K562 (cell line): ENCODE data around the gene C19orf85. TPM values are rescaled to one million over a fixed set of nuclear protein-coding genes. Genes with fewer than 3 reads are reported as not detected.

Experiments
- ARID2 ChIP-seq: fragments of 450-650 bp; IDR thresholded peaks from 2 replicates; pipeline ENCODE4 v1.6.1; 2017; ENCODE audit warnings: antibody characterized with exemption, mild to moderate bottlenecking
- ATF1 ChIP-seq, 2 experiments: fragments of 450-650 bp in 1 of 2; IDR thresholded peaks; 2 replicates each; pipeline ENCODE4 v1.6.1; 2016; ENCODE audit warnings: missing compliant biosample characterization in 1 of 2, missing genetic modification characterization in 1 of 2
- BRD9 ChIP-seq: fragments of 450-650 bp; IDR thresholded peaks from 2 replicates; pipeline ENCODE4 v1.6.1; 2018; ENCODE audit warnings: low read depth; ENCODE audit not compliant: partially characterized antibody
- CBFB ChIP-seq: sonication (generic); formaldehyde crosslinking; IDR thresholded peaks from 2 replicates; pipeline ENCODE4 v1.4.0; 2020; ENCODE audit warnings: mild to moderate bottlenecking, missing genetic modification reagents
- CCNT2 ChIP-seq: IDR thresholded peaks from 2 replicates; pipeline ENCODE4 v1.6.1; 2011; ENCODE audit warnings: borderline replicate concordance, low read depth, mild to moderate bottlenecking, moderate library complexity, mixed read lengths, low read length; ENCODE audit not compliant: insufficient read length; ENCODE audit errors: extremely low read depth
- FOXA3 ChIP-seq, 2 experiments: fragments of 450-650 bp in 1 of 2; sonication (generic) in 1 of 2; formaldehyde crosslinking; IDR thresholded peaks in 1 of 2; conservative IDR thresholded peaks in 1 of 2; 2 replicates each; pipeline versions ENCODE4 v1.4.0 to v1.8.0; 2020 to 2022; ENCODE audit warnings: mild to moderate bottlenecking in 2 of 2, missing genetic modification reagents in 1 of 2
- FOXO4 ChIP-seq: fragments of 450-650 bp; formaldehyde crosslinking; IDR thresholded peaks from 2 replicates; pipeline ENCODE4 v1.4.0; 2020; ENCODE audit warnings: mild to moderate bottlenecking, moderate library complexity
- GATA2 ChIP-seq: sonication (generic); formaldehyde crosslinking; IDR thresholded peaks from 2 replicates; pipeline ENCODE4 v1.4.0; 2020; ENCODE audit warnings: mild to moderate bottlenecking, missing genetic modification reagents
- GATAD2B ChIP-seq: fragments of 450-650 bp; IDR thresholded peaks from 2 replicates; pipeline ENCODE4 v1.6.1; 2017; ENCODE audit warnings: mild to moderate bottlenecking, borderline replicate concordance
- GTF2E2 ChIP-seq: fragments of 200-800 bp; sonication (Bioruptor generic); IDR thresholded peaks from 2 replicates; pipeline ENCODE4 v1.6.1; 2016; ENCODE audit warnings: missing genetic modification characterization, missing compliant biosample characterization
- HCFC1 ChIP-seq: IDR thresholded peaks from 2 replicates; pipeline ENCODE4 v1.6.1; 2012; ENCODE audit warnings: low read depth, low read length, improper control_type of control experiment
- HNRNPH1 ChIP-seq: fragments of 200-400 bp; formaldehyde crosslinking; optimal IDR thresholded peaks from 2 replicates; pipeline ENCODE3; 2017; ENCODE audit warnings: low read depth, mild to moderate bottlenecking, low read length, moderate library complexity
- IRF9 ChIP-seq: fragments of 450-650 bp; IDR thresholded peaks from 2 replicates; pipeline ENCODE4 v1.6.1; 2016; ENCODE audit warnings: missing biosample characterization, missing genetic modification characterization
- KAT7 ChIP-seq: sonication (generic); formaldehyde crosslinking; IDR thresholded peaks from 2 replicates; pipeline ENCODE4 v1.8.0; 2022; ENCODE audit warnings: missing genetic modification reagents, mild to moderate bottlenecking, borderline replicate concordance
- KDM2B ChIP-seq: fragments of 250-450 bp; sonication (Bioruptor Pico); IDR thresholded peaks from 2 replicates; pipeline ENCODE4 v1.8.0; 2021; ENCODE audit warnings: mild to moderate bottlenecking, moderate library complexity
- MAX ChIP-seq: sonication (generic); formaldehyde crosslinking; IDR thresholded peaks from 2 replicates; pipeline ENCODE4 v1.9.0; 2022; ENCODE audit warnings: mild to moderate bottlenecking, missing genetic modification reagents
- MXI1 ChIP-seq: IDR thresholded peaks from 2 replicates; pipeline ENCODE4 v1.6.1; 2011; ENCODE audit warnings: low read depth, mild to moderate bottlenecking, improper control_type of control experiment, low read length
- NCOA6 ChIP-seq: fragments of 450-650 bp; IDR thresholded peaks from 2 replicates; pipeline ENCODE4 v1.6.1; 2017; ENCODE audit warnings: mild to moderate bottlenecking
- PHF20 ChIP-seq: fragments of 450-650 bp; IDR thresholded peaks from 2 replicates; pipeline ENCODE4 v1.6.1; 2018; ENCODE audit not compliant: partially characterized antibody
- PHF21A ChIP-seq: fragments of 450-650 bp; IDR thresholded peaks from 2 replicates; pipeline ENCODE4 v1.6.1; 2017; ENCODE audit warnings: low read depth, borderline replicate concordance
- RBM17 ChIP-seq: fragments of 200-400 bp; formaldehyde crosslinking; IDR thresholded peaks from 2 replicates; pipeline ENCODE4 v1.6.1; 2017; ENCODE audit warnings: low read depth, mild to moderate bottlenecking, low read length, borderline replicate concordance
- SIRT6 ChIP-seq: IDR thresholded peaks from one replicate; pipeline ENCODE4 v1.6.1; 2012; ENCODE audit warnings: low read depth, mild to moderate bottlenecking, control low read depth, inconsistent platforms, low read length, moderate library complexity
- SIX5 ChIP-seq, 2 experiments: IDR thresholded peaks; 2 replicates each; pipeline ENCODE4 v1.6.1; 2011; ENCODE audit warnings: low read length in 2 of 2, borderline replicate concordance in 1 of 2, low read depth in 1 of 2, mild to moderate bottlenecking in 1 of 2, moderate library complexity in 1 of 2; ENCODE audit not compliant: insufficient read depth in 1 of 2
- SNAPC5 ChIP-seq: fragments of 250-450 bp; sonication (Bioruptor Pico); IDR thresholded peaks from 2 replicates; pipeline ENCODE4 v1.8.0; 2021; ENCODE audit warnings: moderate library complexity, mild to moderate bottlenecking, inconsistent platforms
- TGIF2 ChIP-seq: sonication (generic); formaldehyde crosslinking; IDR thresholded peaks from 2 replicates; pipeline ENCODE4 v1.8.1; 2022; ENCODE audit warnings: mild to moderate bottlenecking, missing genetic modification reagents, moderate library complexity
- THRAP3 ChIP-seq: fragments of 450-650 bp; IDR thresholded peaks from 2 replicates; pipeline ENCODE4 v1.6.1; 2016; ENCODE audit warnings: mild to moderate bottlenecking, inconsistent platforms, borderline replicate concordance
- ZNF76 ChIP-seq: fragments of 250-450 bp; sonication (Bioruptor Pico); IDR thresholded peaks from 2 replicates; pipeline ENCODE4 v1.4.0; 2020; ENCODE audit warnings: mild to moderate bottlenecking, moderate library complexity, borderline replicate concordance
- polyA plus RNA-seq, 8 experiments: library from polyadenylated mRNA; depleted of rRNA in 4 of 8; stranded (reverse) in 5 of 8; unstranded in 3 of 8; fragments of >200 nt; fragmentation: Nextera tagmentation in 2 of 8; fragmentation: Illumina TruSeq in 1 of 8; extraction: Ambion mirVana in 2 of 8; extraction: Trizol in 1 of 8; gene quantifications; 2 replicates each; pipeline versions ENCODE4 v1.2.1 to v1.2.3, GENCODE V29; 2011 to 2014; ENCODE audit warnings: inconsistent platforms in 1 of 8, missing spikeins in 1 of 8
- total RNA-seq, 7 experiments: library from RNA; depleted of rRNA in 6 of 7; stranded (reverse); fragments of >200 nt in 6 of 7; fragmentation: Illumina TruSeq in 2 of 7; extraction: Trizol in 2 of 7; gene quantifications; 2 replicates each; pipeline versions ENCODE4 v1.2.1 to v1.2.3, GENCODE V29; 2011 to 2021; ENCODE audit warnings: low replicate concordance in 1 of 7

The C19orf85 gene
- total and polyA plus RNA-seq, 9 of the 15 experiments (the other 6 are each of a cell fraction or from before 2014, with no cell fraction given): not detected

GRCh38 chr19:55476100-55476775 lies 11.7 kb upstream of the C19orf85 start, which contains the start of gene ZNF628 (continued):
- TF ChIP-seq MAX (CRISPR knock-in tag) (peak; percentile 99), IRF9 (tag) (0 out of 2 replicates have a peak, but pooled peaks have one; percentile 29), GATAD2B (no peak), CBFB (peak; percentile 63), GATA2 (CRISPR knock-in tag) (no peak), NCOA6 (peak; percentile 97), KAT7 (CRISPR knock-in tag) (peak; percentile 96; the same call in 1 of the 2 replicates), BRD9 (no peak), HCFC1 (peak; percentile 99), GTF2E2 (tag) (no peak), ZNF76 (CRISPR knock-in tag) (peak; percentile 71; the same call in 1 of the 2 replicates), MXI1 (peak; percentile 33; the same call in 1 of the 2 replicates), PHF21A (no peak), PHF20 (peak; percentile 65), HNRNPH1 (no peak), KDM2B (CRISPR knock-in tag) (0 out of 2 replicates have a peak, but pooled peaks have one; percentile 34), FOXO4 (CRISPR knock-in tag) (no peak), FOXA3 (CRISPR knock-in tag; conservative IDR thresholded peaks at IDR 0.05 in 1 of 2, IDR thresholded peaks at IDR 0.05 in 1 of 2) (no peak), THRAP3 (no peak), SIX5 (IDR thresholded peaks at IDR 0.05; ENCODE audit: borderline replicate concordance in 1 of 2, insufficient read depth in 1 of 2, low read depth in 1 of 2, low read length in 2 of 2) (peak; percentile 88 to 90), CCNT2 (peak; percentile 46), ATF1 (CRISPR knock-in tag; IDR thresholded peaks at IDR 0.05) (peak; percentile 94), ATF1 (tag; IDR thresholded peaks at IDR 0.05) (peak; percentile 98), SIRT6 (no peak), RBM17 (no peak), SNAPC5 (CRISPR knock-in tag) (no peak), ARID2 (no peak), TGIF2 (CRISPR knock-in tag) (no peak)
